ENCODE results near the gene FKBP1C.
"Not testable (repeated sequence)": the region's sequence is repeated elsewhere in the genome, so short reads cannot be mapped to it uniquely, and the experiment has no call there.

The FKBP1C gene

DNA sequence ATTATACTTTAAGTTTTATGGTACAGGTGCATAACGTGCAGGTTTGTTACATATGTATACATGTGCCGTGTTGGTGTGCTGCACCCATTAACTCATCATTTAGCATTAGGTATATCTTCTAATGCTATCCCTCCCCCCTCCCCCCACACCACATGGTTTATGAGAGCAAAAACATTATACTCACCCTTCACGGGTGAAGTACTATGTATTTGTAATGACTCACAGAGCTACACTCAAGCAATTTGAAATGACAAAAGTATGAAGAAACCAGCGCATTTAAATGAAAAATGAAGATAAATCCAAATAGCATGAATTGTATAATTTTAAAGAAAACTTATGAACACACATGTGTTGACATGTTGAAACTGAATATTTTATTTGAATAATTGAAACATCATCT, 14.7 kb downstream of the FKBP1C start:
- not testable (repeated sequence) for H3K9me3 ChIP-seq (ENCODE audit: control insufficient read depth in 1 of 2, low read length in 2 of 2); H3K4me1 ChIP-seq (ENCODE audit: control insufficient read depth in 1 of 2, insufficient read depth in 2 of 2, low read length in 2 of 2); H3K4me3 ChIP-seq (ENCODE audit: low read depth in 1 of 2, low read length in 2 of 2); H3K27ac ChIP-seq (ENCODE audit: low read length); H3K36me3 ChIP-seq (ENCODE audit: control insufficient read depth in 1 of 2, insufficient read depth in 2 of 2, low read length in 2 of 2); H3K27me3 ChIP-seq (ENCODE audit: low read depth, low read length)

- not testable (repeated sequence) for H3K36me3 ChIP-seq (ENCODE audit: control insufficient read depth in 1 of 2, insufficient read depth in 2 of 2, low read length in 2 of 2); H3K27me3 ChIP-seq (ENCODE audit: low read depth, low read length); H3K4me3 ChIP-seq (ENCODE audit: low read depth in 1 of 2, low read length in 2 of 2); H3K4me1 ChIP-seq (ENCODE audit: control insufficient read depth in 1 of 2, insufficient read depth in 2 of 2, low read length in 2 of 2); H3K9me3 ChIP-seq (ENCODE audit: control insufficient read depth in 1 of 2, low read length in 2 of 2); H3K27ac ChIP-seq (ENCODE audit: low read length)
These were observed 16.9 kb downstream of the FKBP1C start for GRCh38 chr6:63227928-63228894.

DNA sequence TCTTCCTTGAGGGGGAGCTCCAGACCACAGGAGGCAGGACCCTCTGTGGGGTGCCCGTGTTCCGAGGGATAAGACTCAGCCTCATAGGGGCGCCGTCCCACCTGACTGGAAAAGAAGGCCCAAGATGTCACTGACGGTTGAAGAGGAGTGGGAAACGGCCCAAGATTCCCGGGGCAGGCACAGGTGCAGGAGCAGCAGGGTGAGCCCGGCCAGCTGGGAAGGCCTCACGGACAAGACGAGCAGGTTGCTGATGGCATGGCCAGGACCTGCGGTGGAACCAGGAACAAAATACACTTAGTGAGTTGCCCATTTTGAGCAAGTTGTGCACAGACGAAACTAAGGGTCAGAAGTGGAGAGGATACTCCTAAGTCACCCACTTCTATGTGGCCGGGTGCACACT, 18.8 kb downstream of the FKBP1C start:
- not testable (repeated sequence) for H3K4me3 ChIP-seq (ENCODE audit: low read depth in 1 of 2, low read length in 2 of 2); H3K36me3 ChIP-seq (ENCODE audit: control insufficient read depth in 1 of 2, insufficient read depth in 2 of 2, low read length in 2 of 2); H3K27ac ChIP-seq (ENCODE audit: low read length)

GRCh38 chr6:63230511-63230910, 19.2 kb downstream of the FKBP1C start:
- not testable (repeated sequence) for H3K27ac ChIP-seq (ENCODE audit: low read length); H3K4me1 ChIP-seq (ENCODE audit: control insufficient read depth in 1 of 2, insufficient read depth in 2 of 2, low read length in 2 of 2); H3K9me3 ChIP-seq (ENCODE audit: control insufficient read depth in 1 of 2, low read length in 2 of 2); H3K27me3 ChIP-seq (ENCODE audit: low read depth, low read length); H3K36me3 ChIP-seq (ENCODE audit: control insufficient read depth in 1 of 2, insufficient read depth in 2 of 2, low read length in 2 of 2); H3K4me3 ChIP-seq (ENCODE audit: low read depth in 1 of 2, low read length in 2 of 2)

More for the DNA sequence above, 18.8 kb downstream of the FKBP1C start:
- not testable (repeated sequence) for H3K9me3 ChIP-seq (ENCODE audit: control insufficient read depth in 1 of 2, low read length in 2 of 2); H3K4me1 ChIP-seq (ENCODE audit: control insufficient read depth in 1 of 2, insufficient read depth in 2 of 2, low read length in 2 of 2); H3K27me3 ChIP-seq (ENCODE audit: low read depth, low read length)

- Histone ChIP-seq H3K4me1 (ENCODE audit: control insufficient read depth in 1 of 2, insufficient read depth in 2 of 2, low read length in 2 of 2) (no peaks in the 10 kb centered on the region), H3K9me3 (ENCODE audit: control insufficient read depth in 1 of 2, low read length in 2 of 2) (no peaks in the 10 kb centered on the region), H3K27me3 (ENCODE audit: low read depth, low read length) (no peaks in the 10 kb centered on the region), H3K4me3 (ENCODE audit: low read depth in 1 of 2, low read length in 2 of 2) (no peak overlapping the region), H3K36me3 (ENCODE audit: control insufficient read depth in 1 of 2, insufficient read depth in 2 of 2, low read length in 2 of 2) (no peaks in the 10 kb centered on the region), H3K27ac (ENCODE audit: low read length) (no peak overlapping the region)
These were observed 25.1 kb downstream of the FKBP1C start for GRCh38 chr6:63236398-63236817.

GRCh38 chr6:63245420-63245819, 34.2 kb downstream of the FKBP1C start:
- Histone ChIP-seq H3K4me3 (ENCODE audit: low read depth in 1 of 2, low read length in 2 of 2) (no peak overlapping the region), H3K36me3 (ENCODE audit: control insufficient read depth in 1 of 2, insufficient read depth in 2 of 2, low read length in 2 of 2) (no peaks in the 10 kb centered on the region), H3K27ac (ENCODE audit: low read length) (no peak overlapping the region), H3K9me3 (ENCODE audit: control insufficient read depth in 1 of 2, low read length in 2 of 2) (no peaks in the 10 kb centered on the region), H3K4me1 (ENCODE audit: control insufficient read depth in 1 of 2, insufficient read depth in 2 of 2, low read length in 2 of 2) (no peaks in the 10 kb centered on the region), H3K27me3 (ENCODE audit: low read depth, low read length) (no peaks in the 10 kb centered on the region)

GRCh38 chr6:63245909-63246308, 34.6 kb downstream of the FKBP1C start:
- H3K4me3 ChIP-seq (ENCODE audit: low read depth in 1 of 2, low read length in 2 of 2), result no peak overlapping the region
- H3K36me3 ChIP-seq (ENCODE audit: control insufficient read depth in 1 of 2, insufficient read depth in 2 of 2, low read length in 2 of 2), result no peaks in the 10 kb centered on the region
- H3K27ac ChIP-seq (ENCODE audit: low read length), result no peak overlapping the region
- no peaks in the 10 kb centered on the region for H3K9me3 ChIP-seq (ENCODE audit: control insufficient read depth in 1 of 2, low read length in 2 of 2)
- H3K4me1 ChIP-seq (ENCODE audit: control insufficient read depth in 1 of 2, insufficient read depth in 2 of 2, low read length in 2 of 2), result no peaks in the 10 kb centered on the region
- no peaks in the 10 kb centered on the region for H3K27me3 ChIP-seq (ENCODE audit: low read depth, low read length)

DNA sequence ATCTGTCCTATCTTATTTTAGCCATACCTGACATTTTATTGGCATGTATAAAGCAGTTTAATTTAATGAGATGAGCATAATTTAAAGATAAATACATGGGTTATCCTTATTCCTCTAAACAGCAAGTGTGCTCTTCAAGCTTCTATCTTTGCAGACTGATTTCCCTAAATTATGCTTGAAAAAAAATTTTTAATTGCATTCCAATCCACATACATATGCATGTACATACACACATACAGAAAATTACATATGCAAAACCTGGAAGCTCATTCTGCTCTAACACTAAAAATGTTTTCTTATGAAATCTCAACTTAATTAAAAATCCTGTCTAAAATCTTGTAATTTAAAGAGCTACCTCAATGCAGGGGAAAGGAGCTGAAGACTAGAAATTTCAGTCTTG, 35.3 kb downstream of the FKBP1C start:
- Histone ChIP-seq H3K4me3 (ENCODE audit: low read depth in 1 of 2, low read length in 2 of 2) (no peak overlapping the region), H3K27ac (ENCODE audit: low read length) (no peak overlapping the region), H3K27me3 (ENCODE audit: low read depth, low read length) (no peaks in the 10 kb centered on the region), H3K9me3 (ENCODE audit: control insufficient read depth in 1 of 2, low read length in 2 of 2) (no peaks in the 10 kb centered on the region), H3K36me3 (ENCODE audit: control insufficient read depth in 1 of 2, insufficient read depth in 2 of 2, low read length in 2 of 2) (no peaks in the 10 kb centered on the region), H3K4me1 (ENCODE audit: control insufficient read depth in 1 of 2, insufficient read depth in 2 of 2, low read length in 2 of 2) (no peaks in the 10 kb centered on the region)

- Histone ChIP-seq H3K9me3 (ENCODE audit: control insufficient read depth in 1 of 2, low read length in 2 of 2) (no peaks in the 10 kb centered on the region), H3K27me3 (ENCODE audit: low read depth, low read length) (no peaks in the 10 kb centered on the region), H3K4me3 (ENCODE audit: low read depth in 1 of 2, low read length in 2 of 2) (no peak overlapping the region), H3K27ac (ENCODE audit: low read length) (no peak overlapping the region), H3K36me3 (ENCODE audit: control insufficient read depth in 1 of 2, insufficient read depth in 2 of 2, low read length in 2 of 2) (no peaks in the 10 kb centered on the region), H3K4me1 (ENCODE audit: control insufficient read depth in 1 of 2, insufficient read depth in 2 of 2, low read length in 2 of 2) (no peaks in the 10 kb centered on the region)
These were observed 38.7 kb downstream of the FKBP1C start for GRCh38 chr6:63249875-63250482.

DNA sequence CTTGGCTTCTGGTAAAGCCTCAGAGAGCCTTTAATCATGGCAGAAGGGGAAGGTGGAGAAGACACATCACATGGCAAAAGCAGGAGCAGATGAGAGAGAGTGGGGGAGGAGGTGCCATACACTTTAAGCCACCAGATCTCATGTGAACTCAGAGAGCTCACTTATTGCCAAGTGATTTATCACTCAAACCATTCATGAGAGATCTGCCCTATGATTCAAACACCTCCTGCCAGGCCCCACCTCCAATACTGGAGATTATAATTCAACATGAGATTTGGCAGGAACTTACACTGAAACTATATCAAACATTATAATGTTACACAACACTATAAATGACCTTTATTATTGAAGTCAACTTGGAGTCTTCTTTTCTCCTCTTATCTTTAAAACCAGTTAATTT, 47.9 kb downstream of the FKBP1C start:
- Histone ChIP-seq H3K4me3 (ENCODE audit: low read depth in 1 of 2, low read length in 2 of 2) (no peak overlapping the region), H3K27ac (ENCODE audit: low read length) (no peak overlapping the region), H3K9me3 (ENCODE audit: control insufficient read depth in 1 of 2, low read length in 2 of 2) (no peaks in the 10 kb centered on the region), H3K36me3 (ENCODE audit: control insufficient read depth in 1 of 2, insufficient read depth in 2 of 2, low read length in 2 of 2) (no peaks in the 10 kb centered on the region), H3K4me1 (ENCODE audit: control insufficient read depth in 1 of 2, insufficient read depth in 2 of 2, low read length in 2 of 2) (no peaks in the 10 kb centered on the region), H3K27me3 (ENCODE audit: low read depth, low read length) (no peaks in the 10 kb centered on the region)

- no peak overlapping the region for H3K27ac ChIP-seq (ENCODE audit: low read length)
These were observed 50.6 kb downstream of the FKBP1C start for GRCh38 chr6:63261820-63262219.

More at GRCh38 chr6:63261820-63262219, 50.6 kb downstream of the FKBP1C start:
- Histone ChIP-seq H3K4me3 (ENCODE audit: low read depth in 1 of 2, low read length in 2 of 2) (no peak overlapping the region), H3K27me3 (ENCODE audit: low read depth, low read length) (no peaks in the 10 kb centered on the region), H3K9me3 (ENCODE audit: control insufficient read depth in 1 of 2, low read length in 2 of 2) (no peaks in the 10 kb centered on the region), H3K4me1 (ENCODE audit: control insufficient read depth in 1 of 2, insufficient read depth in 2 of 2, low read length in 2 of 2) (no peaks in the 10 kb centered on the region), H3K36me3 (ENCODE audit: control insufficient read depth in 1 of 2, insufficient read depth in 2 of 2, low read length in 2 of 2) (no peaks in the 10 kb centered on the region)
